ENCODE results near the gene OR5H14. TPM values are rescaled to one million over a fixed set of nuclear protein-coding genes. Genes with fewer than 3 reads are reported as not detected.
"Not testable (repeated sequence)": the region's sequence is repeated elsewhere in the genome, so short reads cannot be mapped to it uniquely, and the experiment has no call there.

Gene OR5H14
- polyA plus RNA-seq, 1 experiment: not detected

- DNase-seq (ENCODE audit: low read depth): no peak
- POLR2A ChIA-PET: no interaction called here
- no peaks in the 10 kb centered on the region for H3K36me3 ChIP-seq (ENCODE audit: control insufficient read depth, insufficient read depth, low read length)
- H3K27me3 ChIP-seq (ENCODE audit: control insufficient read depth, insufficient read depth, low read length): no peaks in the 10 kb centered on the region
- CTCF ChIA-PET: no interaction called here
- no peak overlapping the region for H3K4me3 ChIP-seq (ENCODE audit: low read depth, low read length)
- TF ChIP-seq, protein P1, sequence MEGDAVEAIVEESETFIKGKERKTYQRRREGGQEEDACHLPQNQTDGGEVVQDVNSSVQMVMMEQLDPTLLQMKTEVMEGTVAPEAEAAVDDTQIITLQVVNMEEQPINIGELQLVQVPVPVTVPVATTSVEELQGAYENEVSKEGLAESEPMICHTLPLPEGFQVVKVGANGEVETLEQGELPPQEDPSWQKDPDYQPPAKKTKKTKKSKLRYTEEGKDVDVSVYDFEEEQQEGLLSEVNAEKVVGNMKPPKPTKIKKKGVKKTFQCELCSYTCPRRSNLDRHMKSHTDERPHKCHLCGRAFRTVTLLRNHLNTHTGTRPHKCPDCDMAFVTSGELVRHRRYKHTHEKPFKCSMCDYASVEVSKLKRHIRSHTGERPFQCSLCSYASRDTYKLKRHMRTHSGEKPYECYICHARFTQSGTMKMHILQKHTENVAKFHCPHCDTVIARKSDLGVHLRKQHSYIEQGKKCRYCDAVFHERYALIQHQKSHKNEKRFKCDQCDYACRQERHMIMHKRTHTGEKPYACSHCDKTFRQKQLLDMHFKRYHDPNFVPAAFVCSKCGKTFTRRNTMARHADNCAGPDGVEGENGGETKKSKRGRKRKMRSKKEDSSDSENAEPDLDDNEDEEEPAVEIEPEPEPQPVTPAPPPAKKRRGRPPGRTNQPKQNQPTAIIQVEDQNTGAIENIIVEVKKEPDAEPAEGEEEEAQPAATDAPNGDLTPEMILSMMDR (IDR thresholded peaks at IDR 0.05; ENCODE audit: insufficient read depth, low read depth, low read length): no peak
These were observed 33.0 kb upstream of the OR5H14 start for GRCh38 chr3:98114264-98114663.

DNA sequence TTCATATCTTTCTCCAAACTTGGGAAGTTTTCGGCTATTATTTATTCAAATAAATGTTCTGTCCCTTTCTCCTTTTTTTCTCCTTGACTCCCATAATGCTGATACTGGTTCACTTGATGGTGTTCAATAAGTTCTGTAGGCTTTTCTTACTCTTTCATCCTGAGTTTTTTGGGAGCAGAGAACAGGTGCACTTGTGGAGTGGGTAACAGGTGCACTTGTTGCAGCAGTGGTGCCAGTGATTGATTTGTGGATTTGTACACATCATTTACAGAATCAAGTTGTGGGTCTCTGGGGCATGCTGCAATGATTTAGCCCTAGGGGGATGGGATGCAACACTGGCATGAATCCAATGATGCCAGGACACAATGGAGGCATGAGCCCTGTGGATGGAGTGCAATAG, 31.6 kb upstream of the OR5H14 start:
- ChIA-PET POLR2A (no interaction called here), CTCF (no interaction called here)
- Histone ChIP-seq H3K36me3 (ENCODE audit: control insufficient read depth, insufficient read depth, low read length) (no peaks in the 10 kb centered on the region), H3K4me3 (ENCODE audit: low read depth, low read length) (no peak overlapping the region), H3K27me3 (ENCODE audit: control insufficient read depth, insufficient read depth, low read length) (no peaks in the 10 kb centered on the region)
- DNase-seq (ENCODE audit: low read depth): no peak
- TF ChIP-seq, protein P1 (IDR thresholded peaks at IDR 0.05; ENCODE audit: insufficient read depth, low read depth, low read length): no peak

- POLR2A ChIA-PET: no interaction called here
- no peaks in the 10 kb centered on the region for H3K27me3 ChIP-seq (ENCODE audit: control insufficient read depth, insufficient read depth, low read length)
- CTCF ChIA-PET: no interaction called here
- TF ChIP-seq, protein P1 (IDR thresholded peaks at IDR 0.05; ENCODE audit: insufficient read depth, low read depth, low read length): no peak
- DNase-seq (ENCODE audit: low read depth): no peak
- H3K36me3 ChIP-seq (ENCODE audit: control insufficient read depth, insufficient read depth, low read length): no peaks in the 10 kb centered on the region
- H3K4me3 ChIP-seq (ENCODE audit: low read depth, low read length): no peak within 1 kb of the TSS
These were observed 16.9 kb upstream of the OR5H14 start, which contains the start of gene OR5H1 for GRCh38 chr3:98130421-98130820. TSS of gene OR5H1 (plus strand) at chr3:98130721. CDS start at chr3:98132698, 1,977 bp downstream.

- DNase-seq (ENCODE audit: low read depth): no peak
- ChIA-PET CTCF (interaction anchor here (1.1 kb wide), 1 partner anchor 10 kb away, joined by 3 read pairs; no protein-coding TSS in a partner anchor), POLR2A (no interaction called here)
- Histone ChIP-seq H3K4me3 (ENCODE audit: low read depth, low read length) (no peak overlapping the region), H3K36me3 (ENCODE audit: control insufficient read depth, insufficient read depth, low read length) (no peaks in the 10 kb centered on the region), H3K27me3 (ENCODE audit: control insufficient read depth, insufficient read depth, low read length) (no peaks in the 10 kb centered on the region)
- TF ChIP-seq, protein P1 (IDR thresholded peaks at IDR 0.05; ENCODE audit: insufficient read depth, low read depth, low read length): no peak
These were observed 10.6 kb upstream of the OR5H14 start for GRCh38 chr3:98136631-98137030.

- H3K36me3 ChIP-seq (ENCODE audit: control insufficient read depth, insufficient read depth, low read length); H3K27me3 ChIP-seq (ENCODE audit: control insufficient read depth, insufficient read depth, low read length); H3K4me3 ChIP-seq (ENCODE audit: low read depth, low read length); POLR2A ChIA-PET; CTCF ChIA-PET; DNase-seq (ENCODE audit: low read depth): not testable (repeated sequence)
These were observed 9.3 kb upstream of the OR5H14 start for GRCh38 chr3:98137826-98138557.

- no peaks in the 10 kb centered on the region for H3K36me3 ChIP-seq (ENCODE audit: control insufficient read depth, insufficient read depth, low read length)
- H3K27me3 ChIP-seq (ENCODE audit: control insufficient read depth, insufficient read depth, low read length): no peaks in the 10 kb centered on the region
- ChIA-PET POLR2A (no interaction called here), CTCF (no interaction called here)
- no peak for DNase-seq (ENCODE audit: low read depth)
- no peak overlapping the region for H3K4me3 ChIP-seq (ENCODE audit: low read depth, low read length)
- TF ChIP-seq, protein P1 (IDR thresholded peaks at IDR 0.05; ENCODE audit: insufficient read depth, low read depth, low read length): no peak
These were observed 6.7 kb upstream of the OR5H14 start for GRCh38 chr3:98140531-98140930.

Data from BJ (cell line).